SK-N-MC (cell line): ENCODE results near the gene PRR18.

Experiments used
- DNase-seq: peaks from one replicate; pipeline ENCODE4 v3.0.0-alpha.2; 2011; ENCODE audit warnings: low read depth, low spot score
- H3K27ac ChIP-seq: fragments of 200-600 bp; sonication (generic); 2 replicates; pipeline ENCODE4 v1.5.1; 2016; ENCODE audit warnings: mixed run types
- H3K36me3 ChIP-seq: fragments of 200-600 bp; sonication (generic); 2 replicates; pipeline ENCODE4 v1.6.1; 2017; ENCODE audit warnings: antibody characterized with exemption, low read length, mixed read lengths; ENCODE audit not compliant: insufficient read depth
- H3K4me3 ChIP-seq: fragments of 200-600 bp; sonication (generic); 2 replicates; pipeline ENCODE4 v1.5.1; 2016
- H3K9ac ChIP-seq: fragments of 200-600 bp; sonication (generic); 2 replicates; pipeline ENCODE4 v1.8.0; 2017; ENCODE audit warnings: mixed run types, mixed read lengths; ENCODE audit not compliant: insufficient read length
- H3K9me3 ChIP-seq: fragments of 200-600 bp; sonication (generic); 2 replicates; pipeline ENCODE4 v1.6.1; 2017; ENCODE audit warnings: low read depth, mild to moderate bottlenecking, antibody characterized with exemption, low read length, moderate library complexity, mixed read lengths
- EZH2 ChIP-seq: fragments of 200-600 bp; sonication (generic); IDR thresholded peaks from one replicate; pipeline ENCODE4 v1.6.1; 2017; ENCODE audit warnings: antibody characterized with exemption
- FOXP2 ChIP-seq: optimal IDR thresholded peaks from 2 replicates; pipeline ENCODE3; 2011; ENCODE audit warnings: mild to moderate bottlenecking, moderate library complexity; ENCODE audit not compliant: insufficient read depth; ENCODE audit errors: extremely low read length, control extremely low read depth
- POLR2AphosphoS5 ChIP-seq: IDR thresholded peaks from 2 replicates; pipeline ENCODE4 v1.6.1; 2012; ENCODE audit warnings: mild to moderate bottlenecking, low read depth, low read length, borderline replicate concordance

The PRR18 gene

DNA sequence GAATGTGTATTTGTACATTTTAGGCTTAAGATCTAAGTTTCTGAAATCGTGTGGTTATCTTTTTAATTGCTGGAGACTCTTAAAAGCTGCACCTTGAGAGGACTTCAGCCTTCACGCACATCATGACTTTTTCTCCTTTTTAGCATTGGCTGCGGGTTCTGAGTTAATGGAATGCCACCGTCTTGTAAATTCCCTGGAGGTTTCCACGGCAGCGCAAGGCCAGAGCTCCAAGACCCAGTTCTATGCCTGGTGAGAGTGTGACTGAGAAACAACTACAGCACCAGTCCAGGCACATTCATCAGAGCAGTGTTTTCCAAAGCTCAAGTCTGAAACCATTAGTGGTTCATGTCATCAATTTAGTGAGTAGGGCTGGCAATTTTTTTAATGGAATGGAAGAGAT, 23.0 kb downstream of the PRR18 start:
- Histone ChIP-seq H3K4me3 (no peak overlapping the region), H3K27ac (no peak overlapping the region), H3K9ac (no peak overlapping the region), H3K9me3 (no peaks in the 10 kb centered on the region), H3K36me3 (no peaks in the 10 kb centered on the region)
- DNase-seq: no peak
- no peak for TF ChIP-seq FOXP2
- TF ChIP-seq POLR2AphosphoS5: no peak
- TF ChIP-seq EZH2: no peak

DNA sequence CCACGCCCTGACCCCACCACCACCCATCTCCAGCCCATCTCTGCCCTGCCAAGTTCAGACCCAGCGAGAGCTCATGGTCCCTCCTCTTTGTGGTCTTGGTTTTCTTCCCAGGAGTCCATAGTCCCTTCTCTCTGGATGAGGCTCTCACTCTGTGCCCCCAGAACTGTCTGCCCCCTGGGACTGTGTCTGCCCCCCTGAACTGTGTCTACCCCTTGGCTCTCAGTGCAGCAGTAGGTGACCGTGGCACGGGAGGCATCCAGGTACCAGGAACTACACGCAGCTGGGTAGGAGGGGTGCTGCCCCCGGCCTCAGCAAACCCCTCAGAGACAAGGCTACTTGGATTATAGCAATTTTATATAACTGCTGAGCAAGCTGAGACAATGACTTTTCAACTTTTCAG, 23.6 kb downstream of the PRR18 start:
- TF ChIP-seq FOXP2 (no peak), EZH2 (no peak), POLR2AphosphoS5 (no peak)
- H3K9ac ChIP-seq: no peak overlapping the region
- H3K4me3 ChIP-seq: no peak overlapping the region
- DNase-seq: no peak
- H3K27ac ChIP-seq: no peak overlapping the region
- H3K36me3 ChIP-seq: no peaks in the 10 kb centered on the region
- no peaks in the 10 kb centered on the region for H3K9me3 ChIP-seq

DNA sequence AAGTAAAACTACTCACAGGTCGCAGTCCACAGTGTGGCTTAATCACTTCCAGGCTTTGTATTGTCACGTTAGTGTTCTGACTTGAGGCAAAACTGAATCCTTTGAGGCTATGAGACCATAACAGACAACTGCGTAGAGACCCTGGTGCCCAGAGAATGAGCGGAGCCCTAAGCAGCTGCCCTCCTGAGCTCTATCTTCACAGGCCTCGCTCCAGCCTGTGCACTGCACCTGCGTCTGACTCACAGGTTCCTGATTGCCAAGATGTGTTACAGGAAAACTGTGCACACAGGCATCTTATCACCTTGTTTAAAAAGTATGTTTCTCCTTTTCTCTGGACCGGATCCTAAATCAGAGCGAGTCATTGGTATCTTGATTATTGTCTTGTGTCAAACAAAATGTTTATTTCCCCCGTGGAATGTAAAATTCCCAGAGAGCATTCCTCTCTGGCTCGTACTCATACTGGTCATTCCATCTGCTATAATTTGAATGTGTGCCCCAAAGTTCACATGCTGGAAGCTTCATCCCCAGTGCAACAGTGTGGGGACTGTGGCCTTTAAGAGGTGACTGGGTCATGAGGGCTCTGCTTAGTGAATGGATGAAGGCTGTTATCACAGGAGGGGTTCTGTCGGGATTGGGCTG, 25.7 kb downstream of the PRR18 start:
- no peak for DNase-seq
- Histone ChIP-seq H3K36me3 (no peaks in the 10 kb centered on the region), H3K4me3 (no peak overlapping the region), H3K9me3 (no peaks in the 10 kb centered on the region), H3K27ac (no peak overlapping the region), H3K9ac (no peak overlapping the region)
- TF ChIP-seq EZH2: no peak
- no peak for TF ChIP-seq POLR2AphosphoS5
- TF ChIP-seq FOXP2: no peak

DNA sequence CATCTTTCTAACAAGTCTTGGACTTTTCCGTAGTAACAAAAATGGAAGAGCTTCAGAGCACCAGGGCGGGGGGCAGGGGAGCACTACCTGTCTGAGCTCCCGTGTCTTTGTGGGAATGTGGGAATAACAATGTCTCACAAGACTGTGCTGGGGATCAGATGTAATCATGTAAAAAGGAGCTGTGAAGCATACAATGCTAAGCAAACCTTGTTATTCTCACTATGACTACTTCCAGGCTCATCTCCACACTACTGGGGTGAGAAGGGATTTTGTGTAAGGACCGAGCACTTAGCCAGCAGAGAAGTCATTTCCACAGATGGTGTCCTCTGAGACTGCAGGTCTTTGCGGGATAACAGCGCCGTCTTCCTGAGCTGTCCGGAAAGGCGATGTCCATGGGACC, 27.1 kb downstream of the PRR18 start:
- TF ChIP-seq POLR2AphosphoS5: no peak
- TF ChIP-seq EZH2: no peak
- TF ChIP-seq FOXP2: no peak
- no peak overlapping the region for H3K4me3 ChIP-seq
- DNase-seq: no peak
- no peak overlapping the region for H3K27ac ChIP-seq
- H3K36me3 ChIP-seq: no peaks in the 10 kb centered on the region
- H3K9ac ChIP-seq: no peak overlapping the region
- H3K9me3 ChIP-seq: no peaks in the 10 kb centered on the region

DNA sequence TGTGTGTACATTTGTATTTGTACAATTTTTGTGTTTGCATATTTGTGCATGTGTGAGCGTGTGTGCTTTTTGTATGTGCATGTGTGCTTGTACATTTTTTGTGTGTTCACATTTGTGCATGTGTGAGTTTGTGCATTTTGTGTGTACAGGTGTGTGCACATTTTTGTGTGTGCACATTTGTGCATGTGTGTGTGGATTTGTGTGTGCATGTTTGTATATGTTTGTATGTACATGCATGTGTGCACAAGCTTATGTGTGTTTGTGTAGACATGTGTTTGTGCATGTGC, 28.9 kb downstream of the PRR18 start:
- TF ChIP-seq POLR2AphosphoS5: no peak
- TF ChIP-seq EZH2: no peak
- no peak for TF ChIP-seq FOXP2
- H3K27ac ChIP-seq: no peak overlapping the region
- H3K4me3 ChIP-seq: no peak overlapping the region
- no peaks in the 10 kb centered on the region for H3K36me3 ChIP-seq
- DNase-seq: no peak
- no peak overlapping the region for H3K9ac ChIP-seq
- no peaks in the 10 kb centered on the region for H3K9me3 ChIP-seq

GRCh38 chr6:166278579-166279392, 29.4 kb downstream of the PRR18 start:
- TF ChIP-seq POLR2AphosphoS5 (no peak), EZH2 (no peak), FOXP2 (no peak)
- Histone ChIP-seq H3K9ac (no peak overlapping the region), H3K9me3 (no peaks in the 10 kb centered on the region), H3K36me3 (no peaks in the 10 kb centered on the region), H3K27ac (no peak overlapping the region), H3K4me3 (no peak overlapping the region)
- DNase-seq: no peak

GRCh38 chr6:166277892-166278578, 30.2 kb downstream of the PRR18 start:
- no peak for DNase-seq
- no peak overlapping the region for H3K27ac ChIP-seq
- H3K9me3 ChIP-seq: no peaks in the 10 kb centered on the region
- no peaks in the 10 kb centered on the region for H3K36me3 ChIP-seq
- H3K4me3 ChIP-seq: no peak overlapping the region
- TF ChIP-seq FOXP2: no peak
- no peak for TF ChIP-seq POLR2AphosphoS5
- TF ChIP-seq EZH2: no peak
- no peak overlapping the region for H3K9ac ChIP-seq

- Histone ChIP-seq H3K36me3 (no peaks in the 10 kb centered on the region), H3K4me3 (no peak overlapping the region), H3K27ac (no peak overlapping the region), H3K9me3 (no peaks in the 10 kb centered on the region), H3K9ac (no peak overlapping the region)
- no peak for DNase-seq
- no peak for TF ChIP-seq FOXP2
Observed at GRCh38 chr6:166277018-166277417, 31.2 kb downstream of the PRR18 start.
